ENCODE results near the gene URAD. TPM values are rescaled to one million over a fixed set of nuclear protein-coding genes. Genes with fewer than 3 reads are reported as not detected.
A peak's percentile ranks its signal among the peaks of the same experiment; 100 is the strongest.

URAD gene
- total and polyA plus RNA-seq, 8 donors: not detected

GRCh38 chr13:27955014-27955591, 33.4 kb downstream of the URAD start:
- intact Hi-C loops (cut with DNase I): no loop called here
- H3K4me1 ChIP-seq: peaks cover 13 to 20% of the 10 kb centered on the region in 2 donors
- H3K27me3 ChIP-seq: peaks cover 89 to 100% of the 10 kb centered on the region in 2 donors
- no peak for TF ChIP-seq CTCF (IDR thresholded peaks at IDR 0.05)
- H3K27ac ChIP-seq: no peak overlapping the region
- no peak for DNase-seq
- ATAC-seq: no peak
- H3K36me3 ChIP-seq: no peaks in the 10 kb centered on the region
- no peaks in the 10 kb centered on the region for H3K9me3 ChIP-seq
- no peak overlapping the region for H3K4me3 ChIP-seq

- ATAC-seq (peak; percentile 68), DNase-seq (peak in 1 of 4 donors; percentile 80)
- H3K36me3 ChIP-seq: no peaks in the 10 kb centered on the region
- no peak overlapping the region for H3K27ac ChIP-seq
- peaks cover 8 to 16% of the 10 kb centered on the region in 2 donors for H3K4me1 ChIP-seq
- no peaks in the 10 kb centered on the region for H3K9me3 ChIP-seq
- intact Hi-C loops (cut with DNase I): no loop called here
- peaks cover 82 to 100% of the 10 kb centered on the region in 2 donors for H3K27me3 ChIP-seq
- TF ChIP-seq CTCF (IDR thresholded peaks at IDR 0.05): no peak
- H3K4me3 ChIP-seq: peak overlapping the region; percentile 20 to 45
Observed at GRCh38 chr13:27954406-27954851, 34.1 kb downstream of the URAD start.

GRCh38 chr13:27953676-27954405, 34.7 kb downstream of the URAD start:
- intact Hi-C loops (cut with DNase I): no loop called here
- peak; percentile 86 to 87 for TF ChIP-seq CTCF (IDR thresholded peaks at IDR 0.05)
- Histone ChIP-seq H3K4me3 (peak overlapping the region; percentile 20 to 45), H3K27ac (no peak overlapping the region), H3K27me3 (peaks cover 76 to 100% of the 10 kb centered on the region in 2 donors), H3K36me3 (no peaks in the 10 kb centered on the region), H3K4me1 (peaks cover 8 to 16% of the 10 kb centered on the region in 2 donors), H3K9me3 (no peaks in the 10 kb centered on the region)
- ATAC-seq (peak; percentile 99), DNase-seq (peak; percentile 62 to 91 (median 74))

GRCh38 chr13:27952876-27953675, 35.4 kb downstream of the URAD start:
- Histone ChIP-seq H3K36me3 (no peaks in the 10 kb centered on the region), H3K9me3 (no peaks in the 10 kb centered on the region), H3K27ac (no peak overlapping the region), H3K4me3 (peak overlapping the region; percentile 13 to 45), H3K27me3 (peaks cover 69 to 95% of the 10 kb centered on the region in 2 donors), H3K4me1 (peaks cover 8 to 16% of the 10 kb centered on the region in 2 donors)
- DNase-seq (no peak), ATAC-seq (peak; percentile 29)
- intact Hi-C loops (cut with DNase I): no loop called here
- TF ChIP-seq CTCF (IDR thresholded peaks at IDR 0.05): no peak

GRCh38 chr13:27942972-27943371, 45.5 kb downstream of the URAD start:
- peaks cover 0 to 16% of the 10 kb centered on the region in 2 donors for H3K9me3 ChIP-seq
- H3K27ac ChIP-seq: no peak overlapping the region
- DNase-seq: no peak
- peaks cover 0 to 49% of the 10 kb centered on the region in 2 donors for H3K27me3 ChIP-seq
- ATAC-seq: no peak
- TF ChIP-seq CTCF (IDR thresholded peaks at IDR 0.05): no peak
- H3K4me3 ChIP-seq: no peak overlapping the region
- H3K36me3 ChIP-seq: no peaks in the 10 kb centered on the region
- no peaks in the 10 kb centered on the region for H3K4me1 ChIP-seq
- intact Hi-C loops (cut with DNase I): no loop called here

All from left lung (tissue), 10 donors.